Chondrocyte (in vitro differentiated cells): ENCODE measurements around the gene KMT2D. TPM values are rescaled to one million over a fixed set of nuclear protein-coding genes. Genes with fewer than 3 reads are reported as not detected.
A peak's percentile ranks its signal among the peaks of the same experiment; 100 is the strongest.

ENCODE experiments used
- DNase-seq: peaks from one replicate; pipeline ENCODE4 v3.0.0; 2021; ENCODE audit warnings: mixed read lengths, low spot score
- H3K27ac Mint-ChIP-seq: one replicate; pipeline ENCODE4 v1.8.0; 2021; ENCODE audit warnings: mild to moderate bottlenecking, moderate library complexity, mixed read lengths; ENCODE audit not compliant: unreplicated experiment
- H3K27me3 Mint-ChIP-seq: 2 replicates; pipeline ENCODE4 v1.8.0; 2021; ENCODE audit warnings: low read depth, mixed read lengths
- H3K36me3 Mint-ChIP-seq: 2 replicates; pipeline ENCODE4 v1.8.0; 2021; ENCODE audit warnings: low read depth, mixed read lengths
- H3K4me1 Mint-ChIP-seq: 2 replicates; pipeline ENCODE4 v1.8.0; 2021; ENCODE audit warnings: low read depth, mild to moderate bottlenecking, mixed read lengths
- H3K4me3 Mint-ChIP-seq: one replicate; pipeline ENCODE4 v1.8.0; 2021; ENCODE audit warnings: mild to moderate bottlenecking, moderate library complexity, mixed read lengths; ENCODE audit not compliant: unreplicated experiment
- H3K9me3 Mint-ChIP-seq: 2 replicates; pipeline ENCODE4 v1.8.0; 2021; ENCODE audit warnings: low read depth, mixed read lengths
- total RNA-seq: library from RNA; stranded (reverse); gene quantifications from 3 replicates; pipeline ENCODE4 v1.2.1, GENCODE V29; 2021
- TF ChIP-seq, protein P1 (sequence below): fragments of 200-600 bp; sonication (generic); IDR thresholded peaks from 2 replicates; pipeline ENCODE4 v1.5.0; 2021; ENCODE audit warnings: antibody characterized with exemption, mild to moderate bottlenecking, moderate library complexity

The KMT2D gene
- total RNA-seq, 1 donor from 2014 or later, result 65.4 TPM

GRCh38 chr12:49091056-49091835, 30.7 kb upstream of the KMT2D start:
- no peaks in the 10 kb centered on the region for H3K9me3 Mint-ChIP-seq
- peaks cover 3% of the 10 kb centered on the region for H3K36me3 Mint-ChIP-seq
- TF ChIP-seq, protein P1, sequence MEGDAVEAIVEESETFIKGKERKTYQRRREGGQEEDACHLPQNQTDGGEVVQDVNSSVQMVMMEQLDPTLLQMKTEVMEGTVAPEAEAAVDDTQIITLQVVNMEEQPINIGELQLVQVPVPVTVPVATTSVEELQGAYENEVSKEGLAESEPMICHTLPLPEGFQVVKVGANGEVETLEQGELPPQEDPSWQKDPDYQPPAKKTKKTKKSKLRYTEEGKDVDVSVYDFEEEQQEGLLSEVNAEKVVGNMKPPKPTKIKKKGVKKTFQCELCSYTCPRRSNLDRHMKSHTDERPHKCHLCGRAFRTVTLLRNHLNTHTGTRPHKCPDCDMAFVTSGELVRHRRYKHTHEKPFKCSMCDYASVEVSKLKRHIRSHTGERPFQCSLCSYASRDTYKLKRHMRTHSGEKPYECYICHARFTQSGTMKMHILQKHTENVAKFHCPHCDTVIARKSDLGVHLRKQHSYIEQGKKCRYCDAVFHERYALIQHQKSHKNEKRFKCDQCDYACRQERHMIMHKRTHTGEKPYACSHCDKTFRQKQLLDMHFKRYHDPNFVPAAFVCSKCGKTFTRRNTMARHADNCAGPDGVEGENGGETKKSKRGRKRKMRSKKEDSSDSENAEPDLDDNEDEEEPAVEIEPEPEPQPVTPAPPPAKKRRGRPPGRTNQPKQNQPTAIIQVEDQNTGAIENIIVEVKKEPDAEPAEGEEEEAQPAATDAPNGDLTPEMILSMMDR, result no peak
- H3K4me3 Mint-ChIP-seq, result no peak overlapping the region
- peak; percentile 44 for DNase-seq
- no peak overlapping the region for H3K27ac Mint-ChIP-seq
- H3K4me1 Mint-ChIP-seq, result peaks cover 35% of the 10 kb centered on the region
- peaks cover 28% of the 10 kb centered on the region for H3K27me3 Mint-ChIP-seq

DNA sequence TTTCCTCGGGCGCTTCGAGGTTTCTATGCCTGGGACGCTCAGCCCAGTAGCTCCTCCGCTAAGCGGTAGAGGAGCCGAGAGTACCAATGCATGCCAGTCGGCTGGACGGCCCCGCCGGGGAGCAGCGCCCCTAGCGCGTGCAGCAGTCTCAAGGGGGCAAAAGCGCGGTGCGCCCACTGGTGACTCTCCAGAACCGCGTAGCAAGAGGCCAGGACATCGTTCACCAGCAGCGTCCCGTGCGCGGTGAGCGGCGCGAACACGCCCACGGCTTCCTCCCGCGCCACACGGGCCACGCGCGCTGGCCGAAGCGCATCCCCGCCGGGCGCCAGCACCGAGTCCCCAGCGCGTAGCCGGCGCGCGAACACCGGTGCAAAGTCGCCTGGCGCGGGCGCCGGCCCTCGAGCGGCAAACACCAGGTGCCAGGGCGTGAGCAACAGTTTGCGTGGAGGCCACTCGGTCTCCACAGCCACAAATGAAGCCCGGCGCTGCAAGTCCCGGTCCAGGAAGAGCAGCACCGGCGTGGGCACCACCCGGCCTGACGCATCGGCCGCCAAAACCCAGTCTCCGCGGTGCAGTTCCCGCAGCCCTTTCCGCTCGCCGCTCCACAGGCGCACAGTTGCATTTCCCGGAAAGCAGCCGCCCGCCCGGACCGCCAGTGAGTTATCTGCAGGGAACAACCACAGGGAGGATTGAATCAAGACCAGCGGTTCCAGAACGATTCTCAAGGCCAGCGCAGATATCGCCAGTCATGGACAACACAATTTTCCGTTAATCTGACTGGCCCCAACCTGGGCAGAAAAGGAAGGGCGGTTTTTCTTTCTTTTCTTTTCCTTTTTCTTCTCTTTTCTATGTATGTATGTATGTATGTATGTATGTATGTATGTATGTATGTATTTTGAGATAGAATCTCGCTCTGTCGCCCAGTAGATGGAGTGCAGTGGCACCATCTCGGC, 29.5 kb upstream of the KMT2D start:
- peak overlapping the region; percentile 58 for H3K4me3 Mint-ChIP-seq
- TF ChIP-seq, protein P1, result peak; percentile 65
- H3K9me3 Mint-ChIP-seq, result no peaks in the 10 kb centered on the region
- peaks cover 26% of the 10 kb centered on the region for H3K27me3 Mint-ChIP-seq
- DNase-seq, result no peak
- H3K4me1 Mint-ChIP-seq, result peaks cover 34% of the 10 kb centered on the region
- H3K27ac Mint-ChIP-seq, result peak overlapping the region; percentile 51
- H3K36me3 Mint-ChIP-seq, result no peaks in the 10 kb centered on the region

GRCh38 chr12:49088932-49089330, 28.3 kb upstream of the KMT2D start:
- Mint-ChIP-seq H3K27ac (no peak overlapping the region), H3K4me1 (peaks cover 30% of the 10 kb centered on the region), H3K27me3 (peaks cover 21% of the 10 kb centered on the region), H3K4me3 (no peak overlapping the region), H3K36me3 (no peaks in the 10 kb centered on the region), H3K9me3 (no peaks in the 10 kb centered on the region)
- TF ChIP-seq, protein P1, result no peak
- DNase-seq, result no peak

GRCh38 chr12:49088150-49088931, 27.7 kb upstream of the KMT2D start:
- no peaks in the 10 kb centered on the region for H3K36me3 Mint-ChIP-seq
- DNase-seq, result no peak
- H3K27me3 Mint-ChIP-seq, result peaks cover 15% of the 10 kb centered on the region
- peak overlapping the region; percentile 25 for H3K4me3 Mint-ChIP-seq
- TF ChIP-seq, protein P1, result peak; percentile 91
- H3K27ac Mint-ChIP-seq, result no peak overlapping the region
- H3K4me1 Mint-ChIP-seq, result peaks cover 26% of the 10 kb centered on the region
- no peaks in the 10 kb centered on the region for H3K9me3 Mint-ChIP-seq
